ENCODE results near the gene CD28.

Gene CD28

DNA sequence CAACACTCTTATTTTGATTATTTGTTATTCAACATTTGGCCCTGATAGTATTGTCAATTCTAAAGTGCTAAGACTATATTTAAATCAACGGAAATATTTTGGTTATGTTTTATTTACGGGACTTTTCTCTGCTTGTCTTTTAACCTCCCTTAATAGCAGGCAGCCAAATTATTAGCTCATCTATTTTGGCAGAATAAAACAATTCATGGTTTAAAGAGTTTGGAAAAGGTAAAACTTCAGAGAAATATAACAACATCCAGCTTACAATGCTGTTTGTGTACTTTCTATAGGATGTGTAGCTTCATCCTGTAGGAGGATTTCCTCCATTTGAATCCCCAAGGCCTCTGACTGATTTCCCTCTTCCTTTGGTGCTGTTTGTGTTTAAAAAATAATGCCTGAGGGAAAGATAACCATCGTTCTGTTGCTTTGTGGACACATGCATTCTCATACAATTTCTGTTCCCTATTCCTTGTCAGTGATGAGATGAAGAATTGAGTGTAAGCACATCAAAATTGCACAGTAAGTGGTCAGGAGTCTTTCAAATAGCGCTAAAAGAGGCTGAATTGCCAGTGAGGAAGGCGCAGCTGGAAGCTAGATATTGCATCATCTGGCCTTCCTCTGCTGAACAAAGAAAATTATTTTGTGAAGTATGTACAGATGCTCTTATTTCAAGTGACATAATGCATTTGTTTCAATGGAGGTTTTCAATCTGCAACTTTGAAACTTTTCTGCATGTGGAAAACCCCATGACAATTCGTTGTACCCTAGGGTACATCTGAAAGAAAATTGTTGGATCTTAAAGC lies 80.3 kb downstream of the CD28 start:
- no peak for DNase-seq

DNA sequence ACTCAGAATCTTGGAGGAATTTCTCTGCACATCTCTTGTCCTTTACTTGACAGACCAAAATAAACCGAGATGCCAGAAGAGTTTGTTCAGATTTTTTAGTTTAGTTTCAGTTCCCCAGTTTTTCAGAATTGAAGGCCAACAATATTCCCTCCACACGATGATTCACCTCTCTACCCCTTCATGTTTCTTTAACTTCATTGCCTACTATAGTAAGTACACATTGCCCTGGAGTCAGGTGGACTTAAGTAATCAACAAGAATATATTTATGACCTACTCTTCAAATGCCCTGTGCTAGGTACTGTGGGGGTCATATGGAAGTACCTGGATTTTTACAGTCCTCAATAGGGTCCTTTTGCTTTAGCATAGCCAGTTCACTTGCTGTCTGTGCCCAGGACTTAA lies 81.5 kb downstream of the CD28 start:
- DNase-seq = no peak

Data from CD4-positive, alpha-beta T cell treated with Interleukin-6 for 4 hours (primary cell).